ENCODE data around the gene TIMM17A.
"Not testable (repeated sequence)": the region's sequence is repeated elsewhere in the genome, so short reads cannot be mapped to it uniquely, and the experiment has no call there.

TIMM17A gene

GRCh38 chr1:201940316-201940715 is 15.0 kb upstream of the TIMM17A start:
- not testable (repeated sequence) for DNase-seq (ENCODE audit: low read depth)

- no peak for DNase-seq (ENCODE audit: low read depth)
Observed at GRCh38 chr1:201941420-201942128, 13.7 kb upstream of the TIMM17A start.

GRCh38 chr1:201942129-201942495 is 13.2 kb upstream of the TIMM17A start:
- no peak for DNase-seq (ENCODE audit: low read depth)

- no peak for DNase-seq (ENCODE audit: low read depth)
Observed at GRCh38 chr1:201944002-201944401, 11.3 kb upstream of the TIMM17A start.

- DNase-seq (ENCODE audit: low read depth): no peak
Observed at GRCh38 chr1:201944639-201945038, 10.7 kb upstream of the TIMM17A start.

GRCh38 chr1:201945157-201945556 is 10.1 kb upstream of the TIMM17A start:
- no peak for DNase-seq (ENCODE audit: low read depth)

GRCh38 chr1:201945863-201946223 is 9.5 kb upstream of the TIMM17A start:
- no peak for DNase-seq (ENCODE audit: low read depth)

GRCh38 chr1:201946224-201946908 is 8.9 kb upstream of the TIMM17A start, which contains the start of gene LMOD1:
TSS of gene LMOD1 (minus strand) at chr1:201946548. CDS start at chr1:201946340, 208 bp downstream.
- DNase-seq (ENCODE audit: low read depth): no peak

- DNase-seq (ENCODE audit: low read depth): no peak
Observed at GRCh38 chr1:201947697-201948008, 7.7 kb upstream of the TIMM17A start.

GRCh38 chr1:201949491-201949890 is 5.8 kb upstream of the TIMM17A start:
- no peak for DNase-seq (ENCODE audit: low read depth)

- no peak for DNase-seq (ENCODE audit: low read depth)
Observed at GRCh38 chr1:201954263-201955008, 867 bp upstream of the TIMM17A start.

GRCh38 chr1:201955729-201956143 is 433 bp downstream of the TIMM17A start:
- DNase-seq (ENCODE audit: low read depth): no peak

- DNase-seq (ENCODE audit: low read depth): no peak
Observed at GRCh38 chr1:201958348-201958747, 3.0 kb downstream of the TIMM17A start.

GRCh38 chr1:201962382-201962781 is 7.1 kb downstream of the TIMM17A start:
- not testable (repeated sequence) for DNase-seq (ENCODE audit: low read depth)

GRCh38 chr1:201964261-201964660 is 9.0 kb downstream of the TIMM17A start:
- DNase-seq (ENCODE audit: low read depth): no peak

GRCh38 chr1:201966171-201966570 is 10.9 kb downstream of the TIMM17A start:
- no peak for DNase-seq (ENCODE audit: low read depth)

GRCh38 chr1:201968202-201968925 is 13.1 kb downstream of the TIMM17A start:
- DNase-seq (ENCODE audit: low read depth): no peak

- DNase-seq (ENCODE audit: low read depth): no peak
Observed at GRCh38 chr1:201970334-201971159, 15.2 kb downstream of the TIMM17A start.

- peak; percentile 62 for DNase-seq (ENCODE audit: low read depth)
Observed at GRCh38 chr1:201982082-201982622, 26.8 kb downstream of the TIMM17A start.

- peak; percentile 30 for DNase-seq (ENCODE audit: low read depth)
Observed at GRCh38 chr1:201982623-201983379, 27.5 kb downstream of the TIMM17A start, which contains the start of gene RNPEP. TSS of gene RNPEP (plus strand) at chr1:201982648. CDS start at chr1:201982667, 19 bp downstream.
